ENCODE results near the gene ANGPTL7.
"Not testable (repeated sequence)": the region's sequence is repeated elsewhere in the genome, so short reads cannot be mapped to it uniquely, and the experiment has no call there.

ANGPTL7 gene

DNA sequence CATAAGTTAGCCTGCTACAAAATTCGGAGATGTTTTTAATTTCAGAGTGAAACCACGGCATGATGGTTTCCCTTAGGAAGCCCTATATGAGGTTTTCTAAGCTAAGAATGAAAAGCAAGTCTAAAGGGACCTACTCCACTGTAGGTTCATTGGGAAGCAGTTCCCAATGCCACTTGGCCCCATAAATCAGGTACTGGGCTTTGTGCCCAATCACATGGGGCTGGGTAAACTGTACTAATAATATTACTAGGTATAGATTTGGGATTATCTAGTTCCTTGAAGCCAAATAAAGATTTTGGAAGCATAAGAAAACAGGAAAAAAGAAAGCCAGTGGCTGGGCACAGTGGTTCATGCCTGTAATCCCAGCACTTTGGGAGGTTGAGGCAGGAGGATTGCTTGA, 19.1 kb upstream of the ANGPTL7 start:
- no peak for DNase-seq

GRCh38 chr1:11174261-11174942, 14.8 kb upstream of the ANGPTL7 start:
- no peak for DNase-seq

- DNase-seq = no peak
Measured at GRCh38 chr1:11175461-11175860, 13.7 kb upstream of the ANGPTL7 start.

DNA sequence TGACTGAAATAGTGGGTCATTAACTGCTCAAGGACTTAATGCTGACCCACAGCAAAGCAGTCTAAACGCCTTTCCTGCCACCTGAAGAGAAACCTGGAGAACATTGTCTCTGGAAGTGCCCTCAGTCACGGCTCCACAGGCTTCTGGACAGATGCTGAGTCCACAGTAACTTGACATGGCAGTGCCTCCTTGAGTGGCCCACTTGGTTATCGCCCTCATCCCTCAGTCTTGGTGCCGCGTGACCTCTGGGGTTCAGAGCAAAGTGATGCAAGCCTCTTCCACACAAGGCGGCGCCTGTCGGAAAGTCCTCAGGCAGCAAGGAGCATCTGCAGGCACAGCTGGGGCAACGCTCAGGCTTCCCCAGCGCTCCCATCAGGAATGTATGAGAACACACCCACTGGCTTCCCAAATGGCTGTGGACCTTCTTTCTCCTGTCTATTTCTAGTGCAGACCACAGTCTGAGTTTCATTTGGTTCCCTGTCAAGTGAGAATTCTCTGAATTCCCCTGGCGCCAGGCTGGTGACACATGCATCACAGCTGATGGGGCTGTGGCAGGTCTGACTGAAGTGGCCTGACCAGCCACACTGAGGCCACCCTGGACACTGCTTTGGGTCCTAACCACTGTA, 13.0 kb upstream of the ANGPTL7 start:
- no peak for DNase-seq

DNA sequence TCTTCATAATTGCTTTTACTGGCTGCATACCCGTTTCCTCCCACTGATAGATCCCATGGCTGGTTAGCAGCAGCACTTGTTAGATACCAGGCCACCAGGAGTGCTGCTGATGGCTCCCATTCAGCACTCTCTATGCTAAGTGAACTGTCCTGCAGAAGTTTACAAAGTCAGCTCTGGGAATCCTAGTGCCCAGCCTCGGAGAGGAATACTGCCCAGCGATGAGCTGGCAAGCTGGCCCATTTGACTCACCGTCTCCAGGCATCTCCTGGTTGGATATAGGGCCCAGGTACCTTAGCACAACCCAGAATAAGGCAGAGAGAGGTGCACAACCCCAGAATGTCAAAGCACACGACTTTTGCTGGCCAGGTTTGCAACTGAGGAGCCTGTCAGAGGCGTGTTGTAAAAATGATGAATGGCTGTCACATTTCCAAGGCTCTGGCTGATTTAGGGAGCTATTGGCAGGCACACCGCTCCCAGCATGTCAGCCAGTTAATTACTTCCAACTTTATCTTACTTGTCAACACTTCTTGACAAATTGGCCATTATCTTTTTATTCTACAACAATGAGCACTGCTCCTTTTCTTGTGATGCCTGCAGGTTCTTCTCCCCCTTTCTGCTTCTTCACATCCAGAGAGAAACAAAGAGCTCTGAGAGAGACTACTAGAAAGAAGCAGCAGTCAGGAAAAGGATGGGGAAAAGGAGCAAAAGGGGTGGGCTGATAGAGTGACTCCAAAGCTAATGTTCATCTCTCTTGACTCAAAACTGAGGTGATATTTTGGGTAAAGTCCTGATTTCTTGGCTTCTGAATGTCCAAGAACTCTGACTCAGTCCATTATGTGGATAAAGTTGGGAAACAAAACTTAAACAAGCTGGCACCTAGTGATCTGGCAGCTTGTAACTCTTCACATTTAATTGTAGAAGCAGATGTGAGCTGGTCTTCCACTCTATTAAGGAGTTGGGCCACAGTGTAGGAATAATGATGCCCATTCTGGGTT, 10.8 kb upstream of the ANGPTL7 start:
- no peak for DNase-seq

DNA sequence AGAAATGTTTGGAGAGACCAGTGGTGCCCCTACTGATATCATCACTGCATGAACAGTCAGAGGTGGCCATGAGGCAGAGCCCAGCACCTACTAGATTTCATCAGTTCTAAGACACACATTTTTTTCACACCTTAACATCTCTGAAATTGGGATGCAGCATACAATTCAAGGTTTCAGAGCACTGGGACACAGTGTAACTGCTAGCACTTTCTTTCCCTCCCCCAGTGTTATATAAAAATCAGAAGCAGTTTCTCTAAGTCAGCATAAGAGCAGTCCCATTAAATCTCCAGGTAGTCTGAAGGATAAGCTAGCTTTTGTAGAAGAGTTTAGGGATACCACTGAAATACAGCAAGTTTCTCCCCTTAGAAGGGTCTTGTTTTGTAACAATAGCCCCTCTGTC, 10.0 kb upstream of the ANGPTL7 start:
- no peak for DNase-seq

DNA sequence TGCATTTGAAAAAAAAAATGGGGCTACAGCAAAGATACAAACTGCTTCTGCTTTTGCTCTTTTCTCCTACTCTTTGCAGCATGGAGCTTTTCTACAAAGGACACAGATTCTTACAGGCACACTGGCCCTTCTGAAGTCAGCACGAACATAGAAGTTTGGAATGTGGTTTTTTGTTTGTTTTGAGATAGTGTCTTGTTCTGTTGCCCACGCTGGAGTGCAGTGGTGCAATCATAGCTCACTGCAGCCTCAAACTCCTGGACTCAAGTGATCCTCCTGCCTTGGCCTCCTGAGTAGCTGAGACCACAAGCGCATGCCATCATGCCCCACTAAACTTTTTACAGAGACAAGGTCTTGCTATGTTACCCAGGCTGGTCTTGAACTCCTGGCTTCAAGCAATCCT, 9.4 kb upstream of the ANGPTL7 start:
- not testable (repeated sequence) for DNase-seq

- no peak for DNase-seq
Measured at GRCh38 chr1:11180342-11180744, 8.8 kb upstream of the ANGPTL7 start.

DNA sequence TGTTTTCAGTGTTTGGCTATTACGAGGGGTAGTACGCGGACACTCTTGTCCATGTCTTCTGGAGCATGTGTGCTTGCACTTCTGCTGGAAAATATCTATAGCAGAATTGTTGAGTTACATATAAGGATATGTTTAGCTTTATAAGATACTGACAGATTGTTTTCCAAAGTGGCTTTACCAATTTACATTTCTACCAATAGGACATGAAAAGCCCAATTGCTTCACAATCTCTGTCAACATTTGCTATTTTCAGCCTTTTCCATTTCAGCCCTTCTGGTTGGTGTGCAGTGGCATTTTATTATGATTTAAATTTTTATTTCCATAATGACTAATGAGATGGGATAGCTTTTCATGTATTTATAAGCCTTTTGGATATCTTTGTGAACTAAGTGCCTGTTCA, 6.3 kb upstream of the ANGPTL7 start:
- DNase-seq = no peak

- DNase-seq = no peak
Measured at GRCh38 chr1:11184973-11185372, 4.2 kb upstream of the ANGPTL7 start.

- no peak for DNase-seq
Measured at GRCh38 chr1:11187000-11187399, 2.2 kb upstream of the ANGPTL7 start.

DNA sequence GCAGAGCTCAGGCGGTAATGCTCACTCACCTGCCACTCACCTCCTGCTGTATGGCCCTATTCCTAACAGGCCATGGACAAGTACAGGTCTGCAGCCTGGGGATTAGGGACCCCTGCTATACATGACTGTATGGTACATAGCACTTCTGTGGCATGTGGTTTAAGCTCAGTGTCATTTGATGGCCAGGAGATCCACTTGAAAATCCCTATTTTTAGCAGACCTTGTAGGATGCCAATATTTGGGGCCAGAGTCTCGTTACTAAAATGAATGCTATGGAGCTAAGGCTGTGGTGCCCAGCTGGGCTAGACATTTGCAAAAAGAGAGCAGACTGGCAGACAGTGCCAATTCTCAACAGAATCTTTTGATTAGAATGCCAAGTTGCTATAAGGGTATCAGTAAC, 1.7 kb upstream of the ANGPTL7 start:
- DNase-seq = no peak

DNA sequence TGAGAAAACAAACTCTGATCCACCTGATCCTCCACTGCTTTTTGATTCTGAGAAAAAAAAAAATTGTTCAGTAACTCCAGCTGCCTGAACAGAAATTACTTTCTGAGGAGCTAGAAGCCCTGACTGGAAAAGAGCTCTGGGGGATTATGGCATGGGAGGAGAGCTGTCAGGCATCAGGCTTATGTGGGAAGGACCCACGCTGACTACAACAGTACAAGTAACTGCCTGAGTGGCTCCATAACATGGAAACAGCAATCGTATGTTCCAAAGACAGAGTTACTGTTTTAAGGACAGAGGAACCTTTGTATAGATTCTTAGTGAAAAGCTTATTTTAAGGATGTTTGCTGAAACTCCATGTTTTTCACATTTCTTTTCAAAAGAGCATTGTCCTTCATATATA, 1.2 kb upstream of the ANGPTL7 start:
- DNase-seq = no peak

GRCh38 chr1:11188381-11188780, 774 bp upstream of the ANGPTL7 start:
- no peak for DNase-seq

DNA sequence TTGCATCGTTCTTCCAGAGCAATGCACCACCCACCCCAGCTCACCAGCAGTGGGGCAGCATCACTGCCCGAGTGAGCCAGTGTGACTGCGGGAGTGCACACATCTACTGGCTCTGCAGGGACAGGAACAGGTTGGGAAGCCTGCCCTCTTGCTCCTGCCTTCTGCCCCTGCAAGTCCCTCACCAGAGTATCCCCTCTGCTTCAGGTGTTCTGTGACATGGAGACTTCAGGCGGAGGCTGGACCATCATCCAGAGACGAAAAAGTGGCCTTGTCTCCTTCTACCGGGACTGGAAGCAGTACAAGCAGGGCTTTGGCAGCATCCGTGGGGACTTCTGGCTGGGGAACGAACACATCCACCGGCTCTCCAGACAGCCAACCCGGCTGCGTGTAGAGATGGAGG, 4.2 kb downstream of the ANGPTL7 start:
- no peak for DNase-seq

- DNase-seq = no peak
Measured at GRCh38 chr1:11194407-11195176, 5.4 kb downstream of the ANGPTL7 start.

DNA sequence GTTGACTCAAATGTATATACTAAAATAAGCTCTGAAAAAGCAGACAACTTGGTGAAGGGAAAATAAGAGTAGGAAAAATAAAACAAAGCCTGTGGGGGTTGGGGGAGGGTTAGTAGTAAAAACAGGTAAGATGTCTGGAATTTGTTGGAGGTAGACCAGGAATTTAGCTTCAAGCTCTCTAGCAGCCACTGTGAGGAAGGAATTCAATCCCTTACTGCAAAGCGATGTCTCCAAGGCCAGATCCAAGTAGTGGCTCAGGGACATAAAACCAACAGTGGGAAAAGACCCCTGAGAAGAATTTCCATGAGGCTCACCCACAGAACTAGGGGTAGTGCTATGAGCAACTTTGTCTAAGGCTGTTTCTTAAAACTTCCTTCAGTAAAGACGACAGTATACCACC, 7.8 kb downstream of the ANGPTL7 start:
- no peak for DNase-seq

GRCh38 chr1:11197359-11197758, 8.2 kb downstream of the ANGPTL7 start:
- no peak for DNase-seq

- no peak for DNase-seq
Measured at GRCh38 chr1:11198257-11198656, 9.1 kb downstream of the ANGPTL7 start.

DNA sequence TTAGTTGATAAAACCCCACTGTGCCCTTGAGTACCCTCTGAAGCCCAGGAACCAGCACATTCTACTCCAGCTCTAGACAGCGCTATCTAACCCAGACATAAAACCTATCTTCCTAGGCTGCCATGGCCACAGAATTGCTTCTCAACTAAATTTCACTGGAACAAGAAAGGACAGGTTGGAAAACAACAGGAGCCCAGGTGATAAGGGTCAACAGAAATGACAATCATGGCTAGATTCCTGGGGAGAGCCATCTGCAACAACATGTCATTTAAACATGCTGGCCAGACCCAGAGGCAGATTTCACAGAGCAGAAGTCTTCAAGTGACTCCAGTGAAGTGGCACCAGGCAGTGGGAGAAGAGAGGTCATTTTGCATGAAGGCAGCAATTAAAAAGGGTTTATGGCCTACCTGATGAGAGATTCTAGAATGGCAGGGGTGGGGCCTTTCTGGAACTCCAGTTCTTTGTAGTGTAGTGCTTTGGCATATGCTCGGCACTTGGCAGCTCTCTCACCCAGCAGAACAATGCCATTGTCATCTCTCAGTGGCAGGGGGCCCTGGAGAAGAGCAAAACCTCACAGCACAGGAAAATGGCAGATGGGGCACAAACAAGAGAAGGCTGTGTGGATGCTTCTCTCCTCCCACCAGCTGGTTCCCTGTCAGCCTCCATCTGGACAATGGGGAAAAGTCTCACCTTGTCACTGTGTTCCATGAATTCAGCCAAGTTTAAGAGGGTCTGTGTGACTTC, 9.9 kb downstream of the ANGPTL7 start:
- no peak for DNase-seq

DNA sequence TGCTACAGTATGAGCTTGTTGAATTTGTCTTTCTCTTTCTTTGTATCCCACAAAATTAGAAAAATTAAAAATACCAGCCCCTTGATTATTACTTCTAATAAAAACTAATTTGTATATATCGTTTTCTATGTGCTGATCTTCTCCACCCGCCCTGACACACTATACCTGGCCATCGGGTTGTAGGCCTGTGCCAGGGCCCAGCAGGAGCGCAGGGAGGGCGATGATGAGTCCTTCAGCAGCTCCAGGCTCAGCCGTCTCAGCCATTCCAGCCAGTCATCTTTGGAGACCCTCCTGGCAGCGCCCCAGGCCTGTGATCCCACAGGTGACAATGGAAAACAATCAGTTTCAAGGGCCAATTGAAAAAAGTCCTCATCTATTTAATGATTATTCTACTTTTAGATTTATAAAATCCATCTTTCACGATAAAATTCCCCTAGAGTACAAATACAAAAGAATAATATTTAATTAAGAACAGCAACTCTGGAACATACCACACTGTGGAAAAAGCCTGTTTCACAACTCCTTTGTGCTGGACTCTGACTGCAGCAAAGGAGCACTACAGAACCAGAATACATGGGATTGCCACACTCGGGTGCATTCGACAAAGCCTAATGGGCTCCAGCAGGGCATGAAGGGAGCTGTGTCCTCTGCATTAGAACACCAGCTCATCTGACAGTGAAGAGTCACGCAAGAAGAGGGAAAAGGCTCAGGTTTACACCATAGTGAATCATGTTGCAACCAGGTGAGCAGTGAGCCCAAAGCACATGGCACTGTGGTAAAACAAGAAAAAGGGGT, 15.4 kb downstream of the ANGPTL7 start:
- DNase-seq = no peak

Data from CD4-positive, alpha-beta T cell treated with Interleukin-12 subunit alpha and Interleukin-12 subunit beta, for 1 hour (primary cell).